Transverse colon (tissue), 4 donors: ENCODE measurements around the gene MPRIP. TPM values are rescaled to one million over a fixed set of nuclear protein-coding genes. Genes with fewer than 3 reads are reported as not detected.

Experiments
- DNase-seq: peaks from one replicate; pipeline ENCODE4 v3.0.0-alpha.2; 2019
- H3K27ac ChIP-seq, 4 donors: fragments of 200-600 bp; sonication (generic); 2 replicates each; pipeline ENCODE4 v1.5.1; 2016 to 2018; ENCODE audit warnings: inconsistent platforms in 4 of 4
- H3K27me3 ChIP-seq: fragments of 200-600 bp; sonication (generic); 2 replicates; pipeline ENCODE4 v1.5.1; 2017; ENCODE audit warnings: inconsistent platforms
- H3K36me3 ChIP-seq, 4 donors: fragments of 200-600 bp; sonication (generic); 2 replicates each; pipeline ENCODE4 v1.5.1; 2017 to 2019; ENCODE audit warnings: inconsistent platforms in 4 of 4
- H3K4me1 ChIP-seq, 4 donors: fragments of 200-600 bp; sonication (generic); 2 replicates each; pipeline ENCODE4 v1.5.1; 2017 to 2020; ENCODE audit warnings: inconsistent platforms in 4 of 4
- H3K4me3 ChIP-seq, 4 donors: fragments of 200-600 bp; sonication (generic); 1 replicate in 1 of 4; 2 replicates in 3 of 4; pipeline versions ENCODE4 v1.5.1 to v1.6.1; 2017 to 2019; ENCODE audit warnings: inconsistent platforms in 4 of 4
- H3K9me3 ChIP-seq, 2 donors: fragments of 200-600 bp; sonication (generic); 2 replicates each; pipeline ENCODE4 v1.5.1; 2017 to 2019; ENCODE audit warnings: inconsistent platforms in 2 of 2
- EP300 ChIP-seq: sonication (generic); formaldehyde crosslinking; IDR thresholded peaks from one replicate; pipeline ENCODE4 v1.6.1; 2017; ENCODE audit warnings: antibody characterized with exemption, low read depth
- POLR2A ChIP-seq: fragments of 450-650 bp; IDR thresholded peaks from one replicate; pipeline ENCODE4 v1.6.1; 2016; ENCODE audit warnings: antibody characterized with exemption, mild to moderate bottlenecking, moderate library complexity
- POLR2AphosphoS5 ChIP-seq, 3 donors: sonication (generic); formaldehyde crosslinking; IDR thresholded peaks; one replicate each; pipeline ENCODE4 v1.6.1; 2016; ENCODE audit warnings: antibody characterized with exemption in 3 of 3
- WGBS, 2 donors: methylation state at CpG; one replicate each; pipeline ENCODE4 v1.1.5; 2018; ENCODE audit warnings: low coverage in 1 of 2; 5-methylcytosine and 5-hydroxymethylcytosine counted together
- in situ Hi-C, 4 donors: fragments of 200-750 bp; cut with MboI; loops; one replicate each; pipeline versions ENCODE4 v1.15.0 to v1.15.1; 2017; ENCODE audit warnings: low sequenced_read_pairs in 3 of 4, low pct_ligation_motif_present in 1 of 4, low pct_unique_long_range_greater_than_20kb in 1 of 4
- intact Hi-C: fragments of 100-400 bp; cut with DNase I; formaldehyde crosslinking; loops from one replicate; pipeline ENCODE4 v1.15.1; 2023; ENCODE audit warnings: low total_unique reads
- total RNA-seq, 4 donors: library from RNA; depleted of rRNA; stranded (reverse); fragments of >200 nt; gene quantifications; one replicate each; pipeline ENCODE4 v1.1.0, GENCODE V29; 2016
- TF ChIP-seq, protein P1 (sequence below), 5 experiments: fragments of 200-600 bp in 3 of 5; fragments of 450-650 bp in 2 of 5; sonication (generic) in 3 of 5; IDR thresholded peaks; 1 replicate in 2 of 5; 2 replicates in 3 of 5; pipeline ENCODE4 v1.5.1; 2016 to 2017; ENCODE audit warnings: antibody characterized with exemption in 5 of 5, inconsistent platforms in 3 of 5, mild to moderate bottlenecking in 2 of 5, moderate library complexity in 1 of 5

The MPRIP gene
- total RNA-seq, 4 donors from 2014 or later, result 124 to 368 (median 158) TPM

DNA sequence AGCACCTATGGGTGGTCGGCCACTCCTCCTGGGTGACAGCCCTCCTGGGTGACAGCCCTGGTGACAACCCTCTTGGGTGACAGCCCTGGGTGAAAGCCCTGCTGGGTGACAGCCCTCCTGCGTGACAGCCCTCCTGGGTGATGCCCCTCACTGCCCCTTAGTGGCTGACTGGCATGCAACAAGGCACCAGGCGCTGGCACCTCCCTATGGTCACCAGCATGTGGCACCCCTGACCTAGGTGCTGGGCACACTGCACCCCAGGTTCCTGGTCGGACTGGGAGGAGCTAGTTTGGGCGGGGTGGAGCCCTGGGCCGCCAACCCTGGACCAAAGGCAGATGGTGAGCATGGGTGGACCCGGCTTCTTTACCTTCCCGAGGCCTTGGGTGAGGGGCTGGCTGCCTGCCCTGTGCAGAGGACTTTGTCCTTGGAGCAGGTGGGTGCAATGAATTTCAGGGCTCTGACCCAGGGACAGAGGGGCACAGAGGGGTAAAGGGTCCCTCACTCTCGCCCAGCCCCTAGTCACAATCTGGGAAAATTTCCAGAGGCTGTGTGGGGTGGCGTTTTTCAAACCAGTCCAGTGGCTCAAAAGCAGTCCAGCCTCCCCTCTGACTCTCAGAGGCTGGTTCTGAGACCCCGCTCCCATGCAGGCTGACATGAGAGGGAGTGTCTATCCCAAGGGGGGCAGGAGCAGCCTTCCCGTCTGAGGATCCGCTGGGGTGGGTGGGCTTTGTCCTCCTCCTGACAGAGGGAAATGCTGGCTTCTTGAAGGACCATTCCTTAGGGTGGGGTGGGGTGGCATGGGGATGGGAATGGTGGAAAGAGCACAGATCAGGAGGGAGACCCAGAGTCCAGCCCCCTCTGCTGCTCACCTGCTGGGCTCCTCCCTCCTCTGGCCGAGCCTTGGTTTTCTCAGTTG lies 44.5 kb upstream of the MPRIP start:
- Histone ChIP-seq H3K27me3 (no peaks in the 10 kb centered on the region), H3K4me1 (peaks cover 4 to 8% (median 6%) of the 10 kb centered on the region in 4 donors), H3K36me3 (no peaks in the 10 kb centered on the region), H3K4me3 (no peak overlapping the region), H3K9me3 (no peaks in the 10 kb centered on the region), H3K27ac (no peak overlapping the region)
- intact Hi-C loops, result no loop called here
- TF ChIP-seq POLR2AphosphoS5 (IDR thresholded peaks at IDR 0.05), result no peak
- no peak for TF ChIP-seq POLR2A
- TF ChIP-seq, protein P1, sequence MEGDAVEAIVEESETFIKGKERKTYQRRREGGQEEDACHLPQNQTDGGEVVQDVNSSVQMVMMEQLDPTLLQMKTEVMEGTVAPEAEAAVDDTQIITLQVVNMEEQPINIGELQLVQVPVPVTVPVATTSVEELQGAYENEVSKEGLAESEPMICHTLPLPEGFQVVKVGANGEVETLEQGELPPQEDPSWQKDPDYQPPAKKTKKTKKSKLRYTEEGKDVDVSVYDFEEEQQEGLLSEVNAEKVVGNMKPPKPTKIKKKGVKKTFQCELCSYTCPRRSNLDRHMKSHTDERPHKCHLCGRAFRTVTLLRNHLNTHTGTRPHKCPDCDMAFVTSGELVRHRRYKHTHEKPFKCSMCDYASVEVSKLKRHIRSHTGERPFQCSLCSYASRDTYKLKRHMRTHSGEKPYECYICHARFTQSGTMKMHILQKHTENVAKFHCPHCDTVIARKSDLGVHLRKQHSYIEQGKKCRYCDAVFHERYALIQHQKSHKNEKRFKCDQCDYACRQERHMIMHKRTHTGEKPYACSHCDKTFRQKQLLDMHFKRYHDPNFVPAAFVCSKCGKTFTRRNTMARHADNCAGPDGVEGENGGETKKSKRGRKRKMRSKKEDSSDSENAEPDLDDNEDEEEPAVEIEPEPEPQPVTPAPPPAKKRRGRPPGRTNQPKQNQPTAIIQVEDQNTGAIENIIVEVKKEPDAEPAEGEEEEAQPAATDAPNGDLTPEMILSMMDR (IDR thresholded peaks at IDR 0.05), result no peak
- TF ChIP-seq EP300, result no peak
- WGBS, 2 donors, result 87 to 93% methylated on average over 3 to 10 of the region's 14 CpGs
- no peak for DNase-seq
- in situ Hi-C loops, result loop anchor here in 2 of 4 donors (10.0 to 25.0 kb wide), 3 partner anchors 57 to 460 kb away; partner anchors contain the start of gene NT5M (in 1 of the 2)

DNA sequence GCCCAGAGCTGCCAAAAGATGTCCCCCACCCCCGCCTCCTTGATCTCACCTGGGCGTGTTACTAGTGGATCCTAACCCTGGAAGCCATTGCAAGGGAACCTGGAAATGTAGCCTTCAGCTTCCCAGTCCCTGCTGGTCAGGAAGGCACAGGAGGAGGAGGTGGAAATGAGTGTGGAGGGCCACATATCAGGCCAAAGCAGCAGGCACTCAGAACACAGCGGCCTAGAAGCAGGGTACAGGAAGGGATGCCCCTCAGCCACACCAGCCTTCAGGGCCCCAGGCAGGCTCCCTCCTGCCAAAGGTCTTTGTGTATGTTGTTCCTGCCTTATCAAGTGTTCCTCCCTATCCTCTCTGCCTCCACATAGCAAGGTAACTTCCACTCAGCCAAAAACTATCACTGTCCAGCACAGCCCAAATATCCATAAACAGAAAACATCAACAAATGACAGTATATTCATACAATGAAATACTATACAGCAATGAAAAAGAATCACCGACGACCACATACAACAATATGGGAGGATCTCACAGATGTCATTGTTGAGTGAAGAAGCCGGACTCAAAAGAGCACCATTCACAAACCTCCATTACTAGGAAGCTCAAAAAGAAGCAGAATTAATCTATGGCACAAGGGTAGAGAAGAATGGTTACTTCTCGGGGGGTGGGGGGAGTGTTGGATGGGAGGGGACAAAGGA lies 42.2 kb upstream of the MPRIP start:
- Histone ChIP-seq H3K4me1 (peaks cover 4 to 8% (median 6%) of the 10 kb centered on the region in 4 donors), H3K4me3 (no peak overlapping the region), H3K27ac (no peak overlapping the region), H3K27me3 (no peaks in the 10 kb centered on the region), H3K9me3 (no peaks in the 10 kb centered on the region), H3K36me3 (no peaks in the 10 kb centered on the region)
- intact Hi-C loops (no loop called here), in situ Hi-C loops (loop anchor here in 3 of 4 donors (10.0 to 25.0 kb wide), 4 partner anchors 55 to 463 kb away; partner anchors contain the start of gene NT5M (in 3 of the 3))
- TF ChIP-seq POLR2AphosphoS5 (IDR thresholded peaks at IDR 0.05) (no peak), POLR2A (no peak), EP300 (no peak)
- TF ChIP-seq, protein P1 (IDR thresholded peaks at IDR 0.05), result no peak
- WGBS, 2 donors, result 79 to 91% methylated on average over 3 to 7 of the region's 7 CpGs
- no peak for DNase-seq

DNA sequence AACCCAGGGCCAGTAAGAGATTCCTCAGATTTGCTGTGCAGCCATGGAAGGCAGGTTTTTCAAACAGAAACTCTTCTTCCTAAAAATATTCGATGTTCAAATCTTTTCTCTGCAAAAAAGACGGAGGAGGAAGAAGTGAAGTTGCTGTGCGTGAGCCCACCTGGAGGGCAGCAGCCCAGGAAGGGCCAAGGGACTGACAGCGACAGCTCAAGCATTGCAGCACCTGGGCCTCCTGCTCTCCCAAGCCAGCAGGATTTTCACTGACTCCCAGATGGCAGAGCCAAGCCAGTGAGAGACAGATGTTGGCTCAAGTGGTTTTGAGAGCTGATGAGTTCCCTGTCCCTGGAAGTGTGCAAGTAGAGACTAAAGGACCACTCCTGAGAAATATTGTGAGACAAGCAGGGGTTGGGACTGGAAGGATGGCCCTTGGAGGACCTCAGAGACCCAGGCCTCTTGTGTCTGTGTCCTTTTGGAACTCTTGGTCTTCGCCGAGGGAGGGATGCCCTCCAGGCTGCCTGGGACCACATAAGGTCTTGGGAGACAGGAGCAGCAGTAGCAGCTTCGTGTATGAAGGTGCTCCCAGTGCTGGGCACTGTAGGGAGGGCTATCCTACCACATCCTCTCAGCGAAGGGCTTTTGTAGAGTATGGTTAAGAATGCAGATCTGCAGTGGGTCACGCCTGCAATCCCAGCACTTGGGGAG lies 41.0 kb upstream of the MPRIP start:
- Histone ChIP-seq H3K4me1 (peaks cover 4 to 8% (median 6%) of the 10 kb centered on the region in 4 donors), H3K27ac (no peak overlapping the region), H3K27me3 (no peaks in the 10 kb centered on the region), H3K9me3 (no peaks in the 10 kb centered on the region), H3K36me3 (no peaks in the 10 kb centered on the region), H3K4me3 (no peak overlapping the region)
- DNase-seq, result no peak
- intact Hi-C loops, result no loop called here
- WGBS, 2 donors, result 72 to 91% methylated on average over 4 to 9 of the region's 9 CpGs
- in situ Hi-C loops, result loop anchor here in 3 of 4 donors (25.0 kb wide), 2 partner anchors 136 to 311 kb away; partner anchors contain the start of gene NT5M (in 2 of the 3)
- TF ChIP-seq POLR2AphosphoS5 (IDR thresholded peaks at IDR 0.05) (no peak), POLR2A (no peak), EP300 (no peak)
- TF ChIP-seq, protein P1 (IDR thresholded peaks at IDR 0.05), result no peak
